ENCODE data around the gene FIG4.
A peak's percentile ranks its signal among the peaks of the same experiment; 100 is the strongest.

Gene FIG4

DNA sequence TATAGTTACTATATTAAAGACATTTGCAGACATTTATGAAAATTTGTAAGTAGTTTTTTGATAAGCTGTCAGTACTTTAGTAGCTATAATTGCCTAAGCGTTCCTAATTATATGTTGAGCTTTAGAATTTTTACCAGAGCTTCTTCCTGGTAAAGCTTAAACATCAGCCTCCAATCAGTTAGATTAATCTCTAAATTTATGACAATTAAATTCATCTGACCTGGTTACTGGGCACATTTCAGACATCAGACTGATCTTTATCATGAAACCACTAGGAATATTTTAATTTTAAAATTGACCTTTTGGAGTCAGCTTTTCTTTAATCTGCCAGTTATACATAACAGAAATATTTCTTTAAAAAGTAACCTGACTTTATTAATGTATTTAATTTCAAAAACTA lies 23.5 kb downstream of the FIG4 start (continued):
- TF ChIP-seq, protein P1, sequence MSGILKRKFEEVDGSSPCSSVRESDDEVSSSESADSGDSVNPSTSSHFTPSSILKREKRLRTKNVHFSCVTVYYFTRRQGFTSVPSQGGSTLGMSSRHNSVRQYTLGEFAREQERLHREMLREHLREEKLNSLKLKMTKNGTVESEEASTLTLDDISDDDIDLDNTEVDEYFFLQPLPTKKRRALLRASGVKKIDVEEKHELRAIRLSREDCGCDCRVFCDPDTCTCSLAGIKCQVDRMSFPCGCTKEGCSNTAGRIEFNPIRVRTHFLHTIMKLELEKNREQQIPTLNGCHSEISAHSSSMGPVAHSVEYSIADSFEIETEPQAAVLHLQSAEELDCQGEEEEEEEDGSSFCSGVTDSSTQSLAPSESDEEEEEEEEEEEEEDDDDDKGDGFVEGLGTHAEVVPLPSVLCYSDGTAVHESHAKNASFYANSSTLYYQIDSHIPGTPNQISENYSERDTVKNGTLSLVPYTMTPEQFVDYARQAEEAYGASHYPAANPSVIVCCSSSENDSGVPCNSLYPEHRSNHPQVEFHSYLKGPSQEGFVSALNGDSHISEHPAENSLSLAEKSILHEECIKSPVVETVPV (CRISPR knock-in tag; IDR thresholded peaks at IDR 0.05), result peak; percentile 45; the same call in 1 of the 2 replicates
- TF ChIP-seq GLIS3 (CRISPR knock-in tag; IDR thresholded peaks at IDR 0.05), result 0 out of 2 replicates have a peak, but pooled peaks have one; percentile 51
- no peak for TF ChIP-seq OSR1 (CRISPR knock-in tag; IDR thresholded peaks at IDR 0.05)
- no peak for TF ChIP-seq PPARA (CRISPR knock-in tag; IDR thresholded peaks at IDR 0.05; ENCODE audit: borderline replicate concordance)
- TF ChIP-seq ZFP3 (CRISPR knock-in tag; IDR thresholded peaks at IDR 0.05), result no peak

DNA sequence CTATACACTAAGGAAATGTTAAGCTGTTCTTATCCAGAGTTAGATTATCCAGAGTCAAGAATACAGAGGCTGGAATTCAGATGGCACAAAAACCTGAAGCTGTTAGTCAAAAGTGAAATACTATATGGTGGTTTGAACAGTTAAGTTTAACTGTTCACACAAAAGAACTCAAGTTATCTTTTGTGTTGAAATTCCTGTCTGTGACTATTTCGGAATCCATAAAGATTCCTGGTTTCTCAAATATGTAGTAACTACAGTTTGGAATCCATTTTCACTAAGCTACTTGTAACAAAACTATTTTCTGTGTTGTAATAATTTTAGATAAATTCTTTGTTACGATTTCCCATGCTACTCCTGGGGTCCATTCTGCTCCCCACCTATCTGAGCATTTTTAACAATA lies 24.5 kb downstream of the FIG4 start:
- no peak for ATAC-seq
- no peak for TF ChIP-seq RARB (CRISPR knock-in tag; IDR thresholded peaks at IDR 0.05)
- TF ChIP-seq ZFP3 (CRISPR knock-in tag; IDR thresholded peaks at IDR 0.05), result no peak
- no peak for TF ChIP-seq ESRRG (CRISPR knock-in tag; IDR thresholded peaks at IDR 0.05)
- TF ChIP-seq GLIS3 (CRISPR knock-in tag; IDR thresholded peaks at IDR 0.05), result no peak
- no peak for TF ChIP-seq PPARA (CRISPR knock-in tag; IDR thresholded peaks at IDR 0.05; ENCODE audit: borderline replicate concordance)
- TF ChIP-seq BACH2 (CRISPR knock-in tag; IDR thresholded peaks at IDR 0.05; ENCODE audit: borderline replicate concordance), result no peak
- TF ChIP-seq ZNF8 (CRISPR knock-in tag; IDR thresholded peaks at IDR 0.05), result no peak
- TF ChIP-seq, protein P2, sequence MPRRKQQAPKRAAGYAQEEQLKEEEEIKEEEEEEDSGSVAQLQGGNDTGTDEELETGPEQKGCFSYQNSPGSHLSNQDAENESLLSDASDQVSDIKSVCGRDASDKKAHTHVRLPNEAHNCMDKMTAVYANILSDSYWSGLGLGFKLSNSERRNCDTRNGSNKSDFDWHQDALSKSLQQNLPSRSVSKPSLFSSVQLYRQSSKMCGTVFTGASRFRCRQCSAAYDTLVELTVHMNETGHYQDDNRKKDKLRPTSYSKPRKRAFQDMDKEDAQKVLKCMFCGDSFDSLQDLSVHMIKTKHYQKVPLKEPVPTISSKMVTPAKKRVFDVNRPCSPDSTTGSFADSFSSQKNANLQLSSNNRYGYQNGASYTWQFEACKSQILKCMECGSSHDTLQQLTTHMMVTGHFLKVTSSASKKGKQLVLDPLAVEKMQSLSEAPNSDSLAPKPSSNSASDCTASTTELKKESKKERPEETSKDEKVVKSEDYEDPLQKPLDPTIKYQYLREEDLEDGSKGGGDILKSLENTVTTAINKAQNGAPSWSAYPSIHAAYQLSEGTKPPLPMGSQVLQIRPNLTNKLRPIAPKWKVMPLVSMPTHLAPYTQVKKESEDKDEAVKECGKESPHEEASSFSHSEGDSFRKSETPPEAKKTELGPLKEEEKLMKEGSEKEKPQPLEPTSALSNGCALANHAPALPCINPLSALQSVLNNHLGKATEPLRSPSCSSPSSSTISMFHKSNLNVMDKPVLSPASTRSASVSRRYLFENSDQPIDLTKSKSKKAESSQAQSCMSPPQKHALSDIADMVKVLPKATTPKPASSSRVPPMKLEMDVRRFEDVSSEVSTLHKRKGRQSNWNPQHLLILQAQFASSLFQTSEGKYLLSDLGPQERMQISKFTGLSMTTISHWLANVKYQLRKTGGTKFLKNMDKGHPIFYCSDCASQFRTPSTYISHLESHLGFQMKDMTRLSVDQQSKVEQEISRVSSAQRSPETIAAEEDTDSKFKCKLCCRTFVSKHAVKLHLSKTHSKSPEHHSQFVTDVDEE (CRISPR knock-in tag; IDR thresholded peaks at IDR 0.05), result no peak
- no peak for TF ChIP-seq CSDC2 (CRISPR knock-in tag; IDR thresholded peaks at IDR 0.05)
- TF ChIP-seq, protein P3, sequence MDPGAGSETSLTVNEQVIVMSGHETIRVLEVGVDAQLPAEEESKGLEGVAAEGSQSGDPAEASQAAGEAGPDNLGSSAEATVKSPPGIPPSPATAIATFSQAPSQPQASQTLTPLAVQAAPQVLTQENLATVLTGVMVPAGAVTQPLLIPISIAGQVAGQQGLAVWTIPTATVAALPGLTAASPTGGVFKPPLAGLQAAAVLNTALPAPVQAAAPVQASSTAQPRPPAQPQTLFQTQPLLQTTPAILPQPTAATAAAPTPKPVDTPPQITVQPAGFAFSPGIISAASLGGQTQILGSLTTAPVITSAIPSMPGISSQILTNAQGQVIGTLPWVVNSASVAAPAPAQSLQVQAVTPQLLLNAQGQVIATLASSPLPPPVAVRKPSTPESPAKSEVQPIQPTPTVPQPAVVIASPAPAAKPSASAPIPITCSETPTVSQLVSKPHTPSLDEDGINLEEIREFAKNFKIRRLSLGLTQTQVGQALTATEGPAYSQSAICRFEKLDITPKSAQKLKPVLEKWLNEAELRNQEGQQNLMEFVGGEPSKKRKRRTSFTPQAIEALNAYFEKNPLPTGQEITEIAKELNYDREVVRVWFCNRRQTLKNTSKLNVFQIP (CRISPR knock-in tag; IDR thresholded peaks at IDR 0.05; ENCODE audit: borderline replicate concordance, low read depth), result no peak
- TF ChIP-seq, protein P4, sequence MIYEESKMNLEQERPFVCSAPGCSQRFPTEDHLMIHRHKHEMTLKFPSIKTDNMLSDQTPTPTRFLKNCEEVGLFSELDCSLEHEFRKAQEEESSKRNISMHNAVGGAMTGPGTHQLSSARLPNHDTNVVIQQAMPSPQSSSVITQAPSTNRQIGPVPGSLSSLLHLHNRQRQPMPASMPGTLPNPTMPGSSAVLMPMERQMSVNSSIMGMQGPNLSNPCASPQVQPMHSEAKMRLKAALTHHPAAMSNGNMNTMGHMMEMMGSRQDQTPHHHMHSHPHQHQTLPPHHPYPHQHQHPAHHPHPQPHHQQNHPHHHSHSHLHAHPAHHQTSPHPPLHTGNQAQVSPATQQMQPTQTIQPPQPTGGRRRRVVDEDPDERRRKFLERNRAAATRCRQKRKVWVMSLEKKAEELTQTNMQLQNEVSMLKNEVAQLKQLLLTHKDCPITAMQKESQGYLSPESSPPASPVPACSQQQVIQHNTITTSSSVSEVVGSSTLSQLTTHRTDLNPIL (CRISPR knock-in tag; IDR thresholded peaks at IDR 0.05; ENCODE audit: low read depth), result no peak
- no peak for TF ChIP-seq ZC3H10 (CRISPR knock-in tag; IDR thresholded peaks at IDR 0.05)

DNA sequence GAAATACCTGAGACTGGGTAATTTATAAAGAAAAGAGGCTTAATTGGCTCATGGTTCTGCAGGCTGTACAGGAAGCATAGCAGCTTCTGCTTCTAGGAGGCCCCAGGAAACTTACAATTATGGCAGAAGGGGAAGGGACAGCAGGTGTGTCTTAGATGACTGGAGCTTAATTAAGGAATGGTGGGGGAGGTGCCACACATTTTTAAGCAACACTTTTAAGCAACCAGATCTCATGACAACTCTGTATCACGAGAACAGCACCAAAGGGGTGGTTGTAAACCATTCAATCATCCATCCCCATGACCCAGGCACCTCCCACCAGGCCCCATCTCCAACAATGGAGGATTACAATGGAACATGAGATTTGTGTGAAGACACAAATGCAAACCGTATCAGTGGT lies 26.9 kb downstream of the FIG4 start:
- ATAC-seq, result no peak
- TF ChIP-seq ZNF70 (CRISPR knock-in tag; IDR thresholded peaks at IDR 0.05) (no peak), ARNTL (CRISPR knock-in tag; IDR thresholded peaks at IDR 0.05; ENCODE audit: borderline replicate concordance, low read depth) (no peak), ZNF8 (CRISPR knock-in tag; IDR thresholded peaks at IDR 0.05) (no peak), GLIS3 (CRISPR knock-in tag; IDR thresholded peaks at IDR 0.05) (no peak), ZFP30 (CRISPR knock-in tag; IDR thresholded peaks at IDR 0.05) (no peak), BACH2 (CRISPR knock-in tag; IDR thresholded peaks at IDR 0.05; ENCODE audit: borderline replicate concordance) (no peak)
- TF ChIP-seq, protein P2 (CRISPR knock-in tag; IDR thresholded peaks at IDR 0.05), result no peak
- TF ChIP-seq, protein P3 (CRISPR knock-in tag; IDR thresholded peaks at IDR 0.05; ENCODE audit: borderline replicate concordance, low read depth), result no peak
- TF ChIP-seq, protein P5, sequence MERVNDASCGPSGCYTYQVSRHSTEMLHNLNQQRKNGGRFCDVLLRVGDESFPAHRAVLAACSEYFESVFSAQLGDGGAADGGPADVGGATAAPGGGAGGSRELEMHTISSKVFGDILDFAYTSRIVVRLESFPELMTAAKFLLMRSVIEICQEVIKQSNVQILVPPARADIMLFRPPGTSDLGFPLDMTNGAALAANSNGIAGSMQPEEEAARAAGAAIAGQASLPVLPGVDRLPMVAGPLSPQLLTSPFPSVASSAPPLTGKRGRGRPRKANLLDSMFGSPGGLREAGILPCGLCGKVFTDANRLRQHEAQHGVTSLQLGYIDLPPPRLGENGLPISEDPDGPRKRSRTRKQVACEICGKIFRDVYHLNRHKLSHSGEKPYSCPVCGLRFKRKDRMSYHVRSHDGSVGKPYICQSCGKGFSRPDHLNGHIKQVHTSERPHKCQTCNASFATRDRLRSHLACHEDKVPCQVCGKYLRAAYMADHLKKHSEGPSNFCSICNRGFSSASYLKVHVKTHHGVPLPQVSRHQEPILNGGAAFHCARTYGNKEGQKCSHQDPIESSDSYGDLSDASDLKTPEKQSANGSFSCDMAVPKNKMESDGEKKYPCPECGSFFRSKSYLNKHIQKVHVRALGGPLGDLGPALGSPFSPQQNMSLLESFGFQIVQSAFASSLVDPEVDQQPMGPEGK (CRISPR knock-in tag; IDR thresholded peaks at IDR 0.05; ENCODE audit: borderline replicate concordance), result no peak
